Esophagus muscularis mucosa (tissue), 4 donors: Measurements from ENCODE around the gene GFAP.

Experiments used
- CTCF ChIP-seq, 3 experiments: fragments of 200-600 bp in 2 of 3; fragments of 450-650 bp in 1 of 3; sonication (generic) in 2 of 3; IDR thresholded peaks; one replicate each; pipeline ENCODE4 v1.5.1; 2017 to 2019; ENCODE audit warnings: antibody characterized with exemption in 3 of 3, mild to moderate bottlenecking in 2 of 3, moderate library complexity in 1 of 3
- EP300 ChIP-seq: sonication (generic); formaldehyde crosslinking; IDR thresholded peaks from one replicate; pipeline ENCODE4 v1.6.1; 2017; ENCODE audit warnings: antibody characterized with exemption
- POLR2A ChIP-seq: fragments of 450-650 bp; IDR thresholded peaks from one replicate; pipeline ENCODE4 v1.6.1; 2017; ENCODE audit warnings: antibody characterized with exemption, moderate library complexity, mild to moderate bottlenecking, low read depth
- POLR2AphosphoS5 ChIP-seq, 2 donors: sonication (generic); formaldehyde crosslinking; IDR thresholded peaks; one replicate each; pipeline ENCODE4 v1.6.1; 2017; ENCODE audit warnings: antibody characterized with exemption in 2 of 2

GRCh38 chr17:44867841-44868240 lies 47.5 kb downstream of the GFAP start:
- TF ChIP-seq CTCF (IDR thresholded peaks at IDR 0.05) (no peak), POLR2A (no peak), POLR2AphosphoS5 (IDR thresholded peaks at IDR 0.05) (no peak), EP300 (no peak)
